B cell (primary cell): ENCODE measurements around the gene LAMP5. TPM values are rescaled to one million over a fixed set of nuclear protein-coding genes. Genes with fewer than 3 reads are reported as not detected.

Experiments
- ATAC-seq: fragments of 200-7000 bp; cut with Tn5 transposase; one replicate; pipeline ENCODE4 v1.10.0; 2021; ENCODE audit warnings: low read depth, mild to moderate bottlenecking, moderate number of reproducible peaks, moderate library complexity
- CTCF ChIA-PET: fragments of 350-600 bp; sonication (Branson Sonifier 250); formaldehyde crosslinking; loops from one replicate; lab custom pipeline; 2021; ENCODE audit warnings: antibody characterized with exemption, inconsistent platforms; lab: Charles Lee
- POLR2A ChIA-PET: fragments of 350-600 bp; sonication (Branson Sonifier 250); formaldehyde crosslinking; loops from one replicate; lab custom pipeline; 2021; ENCODE audit warnings: antibody characterized with exemption; lab: Charles Lee
- DNase-seq: peaks from one replicate; pipeline ENCODE4 v3.0.0; 2013
- H2AFZ ChIP-seq: 2 replicates; pipeline ENCODE4 v1.6.1; 2012; ENCODE audit warnings: mild to moderate bottlenecking, low read depth, low read length; ENCODE audit not compliant: insufficient read depth, poor library complexity, severe bottlenecking
- H3K27ac ChIP-seq, 2 donors: 1 replicate in 1 of 2; 2 replicates in 1 of 2; pipeline ENCODE4 v1.5.1; 2012 to 2013; ENCODE audit warnings: low read length in 2 of 2, mild to moderate bottlenecking in 2 of 2, moderate library complexity in 1 of 2
- H3K27me3 ChIP-seq, 4 experiments: fragments of 200-600 bp in 1 of 4; sonication (generic) in 1 of 4; replicated peaks in 1 of 4; 1 replicate in 2 of 4; 2 replicates in 2 of 4; pipeline versions ENCODE4 v1.6.1 to v1.7.0; 2013 to 2016; ENCODE audit warnings: low read length in 3 of 4, mild to moderate bottlenecking in 2 of 4, mixed read lengths in 1 of 4, moderate library complexity in 1 of 4; ENCODE audit not compliant: insufficient read depth in 4 of 4, control insufficient read depth in 3 of 4; ENCODE audit errors: control extremely low read depth in 1 of 4
- H3K36me3 ChIP-seq, 2 experiments: replicated peaks in 1 of 2; 1 replicate in 1 of 2; 2 replicates in 1 of 2; pipeline versions ENCODE4 v1.6.1 to v1.7.1; 2013; ENCODE audit warnings: low read length in 1 of 2; ENCODE audit not compliant: insufficient read depth in 2 of 2, control insufficient read depth in 1 of 2; ENCODE audit errors: control extremely low read depth in 1 of 2, extremely low read depth in 1 of 2
- H3K4me1 ChIP-seq, 2 donors: fragments of 200-600 bp in 1 of 2; sonication (generic) in 1 of 2; 1 replicate in 1 of 2; 2 replicates in 1 of 2; pipeline versions ENCODE4 v1.5.1 to v1.6.1; 2013 to 2017; ENCODE audit warnings: low read length in 2 of 2; ENCODE audit not compliant: control insufficient read depth in 2 of 2, insufficient read depth in 2 of 2
- H3K4me2 ChIP-seq: replicated peaks from 2 replicates; pipeline ENCODE3; 2012; ENCODE audit warnings: mild to moderate bottlenecking, low read depth, low read length; ENCODE audit not compliant: poor library complexity, severe bottlenecking
- H3K4me3 ChIP-seq, 5 experiments: fragments of 200-600 bp in 1 of 5; sonication (generic) in 1 of 5; 1 replicate in 3 of 5; 2 replicates in 2 of 5; pipeline versions ENCODE4 v1.5.1 to v1.7.0; 2011 to 2016; ENCODE audit warnings: low read length in 4 of 5, mild to moderate bottlenecking in 4 of 5, low read depth in 2 of 5, control low read depth in 1 of 5, moderate library complexity in 1 of 5; ENCODE audit not compliant: insufficient read depth in 1 of 5; ENCODE audit errors: control extremely low read depth in 1 of 5, extremely low read depth in 1 of 5
- H3K79me2 ChIP-seq: fragments of 200-600 bp; sonication (generic); one replicate; pipeline ENCODE4 v1.6.0; 2016; ENCODE audit warnings: low read length; ENCODE audit not compliant: control insufficient read depth, insufficient read depth
- H3K9ac ChIP-seq: fragments of 200-600 bp; sonication (generic); 2 replicates; pipeline ENCODE4 v1.6.1; 2017; ENCODE audit warnings: mild to moderate bottlenecking, low read length, moderate library complexity
- H3K9me3 ChIP-seq, 3 donors: one replicate each; pipeline versions ENCODE4 v1.6.1 to v1.7.1; 2013; ENCODE audit warnings: low read length in 2 of 3; ENCODE audit not compliant: control insufficient read depth in 2 of 3, insufficient read depth in 1 of 3; ENCODE audit errors: control extremely low read depth in 1 of 3
- H4K20me1 ChIP-seq: 2 replicates; pipeline ENCODE4 v1.6.0; 2012; ENCODE audit warnings: mild to moderate bottlenecking, low read length; ENCODE audit not compliant: insufficient read depth, control insufficient read depth, poor library complexity, severe bottlenecking
- H3K27ac Mint-ChIP-seq: one replicate; pipeline ENCODE4 v1.8.0; 2021; ENCODE audit warnings: mixed read lengths
- H3K27me3 Mint-ChIP-seq: one replicate; pipeline ENCODE4 v1.8.0; 2021; ENCODE audit warnings: mixed read lengths
- H3K4me1 Mint-ChIP-seq: one replicate; pipeline ENCODE4 v1.8.0; 2021; ENCODE audit warnings: mixed read lengths
- H3K4me3 Mint-ChIP-seq: one replicate; pipeline ENCODE4 v1.8.0; 2021; ENCODE audit warnings: mixed read lengths
- H3K9me3 Mint-ChIP-seq: one replicate; pipeline ENCODE4 v1.8.0; 2022; ENCODE audit warnings: mixed read lengths; ENCODE audit not compliant: insufficient read depth
- CTCF ChIP-seq: fragments of 200-600 bp; IDR thresholded peaks from one replicate; pipeline ENCODE4 v1.8.0; 2022; ENCODE audit warnings: antibody characterized with exemption, mild to moderate bottlenecking
- EZH2 ChIP-seq: IDR thresholded peaks from 2 replicates; pipeline ENCODE4 v1.6.1; 2012; ENCODE audit warnings: borderline replicate concordance, low read depth, mild to moderate bottlenecking, moderate library complexity, low read length; ENCODE audit not compliant: insufficient read depth, poor library complexity, severe bottlenecking
- WGBS: methylation state at CpG from one replicate; pipeline ENCODE4 v1.1.5; 2013; ENCODE audit warnings: missing lambda C conversion rate; ENCODE audit not compliant: insufficient coverage; 5-methylcytosine and 5-hydroxymethylcytosine counted together
- intact Hi-C: fragments of 100-400 bp; cut with micrococcal nuclease; formaldehyde crosslinking; loops from one replicate; pipeline ENCODE4 v1.10.0; 2022
- polyA plus RNA-seq: library from polyadenylated mRNA; depleted of rRNA; stranded (reverse); fragments of >200 nt; gene quantifications from 2 replicates; pipeline ENCODE4 v1.2.3, GENCODE V29; 2012
- total RNA-seq, 2 donors: library from RNA; stranded (reverse); fragments of 120-200 nt in 1 of 2; gene quantifications; 1 replicate in 1 of 2; 2 replicates in 1 of 2; pipeline versions ENCODE4 v1.2.3 to v1.2.4, GENCODE V29; 2013 to 2022

Gene LAMP5
- total and polyA plus RNA-seq, 2 donors (not counting 1 experiment from before 2014, with no cell fraction given) = 0.17 to 1.3 TPM

GRCh38 chr20:9574181-9574580 lies 59.8 kb downstream of the LAMP5 start:
- CTCF ChIA-PET = no interaction called here
- no peaks in the 10 kb centered on the region for H3K9me3 Mint-ChIP-seq
- no peak overlapping the region for H3K4me2 ChIP-seq
- peaks cover 0 to 6% (median 1%) of the 10 kb centered on the region in 4 experiments for H3K27me3 ChIP-seq
- TF ChIP-seq CTCF (no peak), EZH2 (no peak)
- no peaks in the 10 kb centered on the region for H3K4me1 ChIP-seq
- intact Hi-C loops = no loop called here
- peaks cover 9% of the 10 kb centered on the region for H3K27me3 Mint-ChIP-seq
- no peak overlapping the region for H3K4me3 Mint-ChIP-seq
- POLR2A ChIA-PET = no interaction called here
- H3K27ac Mint-ChIP-seq = no peak overlapping the region
- H3K9ac ChIP-seq = no peak overlapping the region
- WGBS = 58% methylated on average over 5 of the region's 7 CpGs
- H3K4me1 Mint-ChIP-seq = no peaks in the 10 kb centered on the region
- ATAC-seq (no peak), DNase-seq (no peak)
- no peak overlapping the region for H2AFZ ChIP-seq
- no peak overlapping the region for H3K27ac ChIP-seq
- no peak overlapping the region for H3K4me3 ChIP-seq
- H3K79me2 ChIP-seq = no peaks in the 10 kb centered on the region
- no peaks in the 10 kb centered on the region for H4K20me1 ChIP-seq
- no peaks in the 10 kb centered on the region for H3K36me3 ChIP-seq
- H3K9me3 ChIP-seq = no peaks in the 10 kb centered on the region

GRCh38 chr20:9574776-9575175 lies 60.4 kb downstream of the LAMP5 start:
- no peaks in the 10 kb centered on the region for H3K79me2 ChIP-seq
- peaks cover 0 to 3% (median under 1%) of the 10 kb centered on the region in 4 experiments for H3K27me3 ChIP-seq
- no peaks in the 10 kb centered on the region for H3K4me1 Mint-ChIP-seq
- intact Hi-C loops = no loop called here
- H3K4me3 Mint-ChIP-seq = no peak overlapping the region
- no peak overlapping the region for H3K27ac ChIP-seq
- H3K36me3 ChIP-seq = no peaks in the 10 kb centered on the region
- 90% methylated on average over 2 of the region's 3 CpGs for WGBS
- no peaks in the 10 kb centered on the region for H3K9me3 ChIP-seq
- H3K9ac ChIP-seq = no peak overlapping the region
- DNase-seq (no peak), ATAC-seq (no peak)
- H3K27ac Mint-ChIP-seq = no peak overlapping the region
- H3K4me2 ChIP-seq = no peak overlapping the region
- POLR2A ChIA-PET = no interaction called here
- TF ChIP-seq EZH2 = no peak
- TF ChIP-seq CTCF = no peak
- H3K9me3 Mint-ChIP-seq = no peaks in the 10 kb centered on the region
- H3K27me3 Mint-ChIP-seq = peaks cover 9% of the 10 kb centered on the region
- H3K4me3 ChIP-seq = no peak overlapping the region
- H2AFZ ChIP-seq = no peak overlapping the region
- H3K4me1 ChIP-seq = no peaks in the 10 kb centered on the region
- CTCF ChIA-PET = no interaction called here
- no peaks in the 10 kb centered on the region for H4K20me1 ChIP-seq
